RWPE2 (cell line): ENCODE data around the gene HPS4.

ENCODE experiments used
- ATAC-seq: fragments of 200-7000 bp; cut with Tn5 transposase; 3 replicates; pipeline ENCODE4 v1.9.1; 2021; ENCODE audit warnings: low read depth
- DNase-seq: peaks from one replicate; pipeline ENCODE4 v3.0.0-alpha.2; 2020; ENCODE audit warnings: low spot score
- H3K27ac ChIP-seq: fragments of 450-650 bp; 2 replicates; pipeline ENCODE4 v1.5.1; 2017; ENCODE audit warnings: mild to moderate bottlenecking; ENCODE audit not compliant: poor library complexity, severe bottlenecking
- H3K27me3 ChIP-seq: fragments of 250-450 bp; sonication (Bioruptor Pico); 2 replicates; pipeline ENCODE4 v1.5.1; 2021; ENCODE audit warnings: mild to moderate bottlenecking, moderate library complexity; ENCODE audit not compliant: insufficient read depth, poor library complexity, severe bottlenecking
- H3K36me3 ChIP-seq: fragments of 250-450 bp; sonication (Bioruptor Pico); 2 replicates; pipeline ENCODE4 v1.5.1; 2020; ENCODE audit warnings: low read depth, mild to moderate bottlenecking, moderate library complexity
- H3K4me1 ChIP-seq: fragments of 250-450 bp; sonication (Bioruptor Pico); 2 replicates; pipeline ENCODE4 v1.5.1; 2021; ENCODE audit warnings: mild to moderate bottlenecking, moderate library complexity; ENCODE audit not compliant: insufficient read depth, poor library complexity, severe bottlenecking
- H3K4me3 ChIP-seq: fragments of 250-450 bp; sonication (Bioruptor Pico); 2 replicates; pipeline ENCODE4 v1.5.1; 2021; ENCODE audit warnings: mild to moderate bottlenecking, moderate library complexity; ENCODE audit not compliant: severe bottlenecking
- H3K9me3 ChIP-seq: fragments of 250-450 bp; sonication (Bioruptor Pico); 2 replicates; pipeline ENCODE4 v1.5.1; 2021; ENCODE audit warnings: mild to moderate bottlenecking, moderate library complexity; ENCODE audit not compliant: severe bottlenecking
- CTCF ChIP-seq: fragments of 450-650 bp; IDR thresholded peaks from one replicate; pipeline ENCODE4 v1.5.1; 2017; ENCODE audit warnings: mild to moderate bottlenecking, moderate library complexity; ENCODE audit not compliant: poor library complexity, severe bottlenecking

The HPS4 gene

GRCh38 chr22:26486394-26486793, 2.8 kb upstream of the HPS4 start:
- H3K27me3 ChIP-seq: no peaks in the 10 kb centered on the region
- no peak for TF ChIP-seq CTCF
- DNase-seq (no peak), ATAC-seq (no peak)
- H3K4me3 ChIP-seq: no peak overlapping the region
- H3K27ac ChIP-seq: no peak overlapping the region
- peaks cover 53% of the 10 kb centered on the region for H3K36me3 ChIP-seq
- no peaks in the 10 kb centered on the region for H3K9me3 ChIP-seq
- H3K4me1 ChIP-seq: peaks cover 7% of the 10 kb centered on the region

GRCh38 chr22:26485806-26486390, 2.3 kb upstream of the HPS4 start:
- Histone ChIP-seq H3K27ac (peak overlapping the region; percentile 72), H3K9me3 (no peaks in the 10 kb centered on the region), H3K36me3 (peaks cover 48% of the 10 kb centered on the region), H3K4me1 (peaks cover 10% of the 10 kb centered on the region), H3K27me3 (no peaks in the 10 kb centered on the region), H3K4me3 (no peak overlapping the region)
- no peak for TF ChIP-seq CTCF
- ATAC-seq: no peak
- no peak for DNase-seq

- Histone ChIP-seq H3K27ac (peak overlapping the region; percentile 72), H3K4me3 (no peak overlapping the region), H3K4me1 (peaks cover 13% of the 10 kb centered on the region), H3K9me3 (no peaks in the 10 kb centered on the region), H3K36me3 (peaks cover 42% of the 10 kb centered on the region), H3K27me3 (no peaks in the 10 kb centered on the region)
- DNase-seq (no peak), ATAC-seq (no peak)
- no peak for TF ChIP-seq CTCF
These were observed 1.4 kb upstream of the HPS4 start for GRCh38 chr22:26485013-26485412.

- Histone ChIP-seq H3K27me3 (no peaks in the 10 kb centered on the region), H3K4me1 (peaks cover 13% of the 10 kb centered on the region), H3K27ac (peak overlapping the region; percentile 72), H3K4me3 (peak overlapping the region; percentile 62), H3K36me3 (peaks cover 35% of the 10 kb centered on the region), H3K9me3 (no peaks in the 10 kb centered on the region)
- ATAC-seq (no peak), DNase-seq (no peak)
- TF ChIP-seq CTCF: no peak
These were observed 750 bp upstream of the HPS4 start for GRCh38 chr22:26484360-26484706.

- peaks cover 21% of the 10 kb centered on the region for H3K4me1 ChIP-seq
These were observed 542 bp downstream of the HPS4 start for GRCh38 chr22:26483043-26483438.

More at GRCh38 chr22:26483043-26483438, 542 bp downstream of the HPS4 start:
- TF ChIP-seq CTCF: no peak
- Histone ChIP-seq H3K27ac (peak overlapping the region; percentile 72), H3K27me3 (no peaks in the 10 kb centered on the region), H3K9me3 (no peaks in the 10 kb centered on the region), H3K4me3 (peak overlapping the region; percentile 62), H3K36me3 (peaks cover 32% of the 10 kb centered on the region)
- DNase-seq (no peak), ATAC-seq (peak; percentile 3; the same call in 2 of the 3 replicates)
